NCI-H524 treated with DMSO at 0.1 percent for 48 hours (cell line): ENCODE results near the gene ASPDH.

Experiments used
- DNase-seq: peaks from one replicate; lab custom pipeline; 2025; lab: John Stamatoyannopoulos, UW

ASPDH gene

GRCh38 chr19:50496189-50497021 is 17.3 kb downstream of the ASPDH start:
- no peak for DNase-seq

- DNase-seq = no peak
Measured at GRCh38 chr19:50495020-50495531, 18.6 kb downstream of the ASPDH start.

GRCh38 chr19:50494186-50495019 is 19.3 kb downstream of the ASPDH start:
- no peak for DNase-seq

GRCh38 chr19:50493171-50493570 is 20.5 kb downstream of the ASPDH start:
- DNase-seq = no peak

- no peak for DNase-seq
Measured at GRCh38 chr19:50492303-50493052, 21.2 kb downstream of the ASPDH start.

GRCh38 chr19:50490991-50491472 is 22.7 kb downstream of the ASPDH start:
- no peak for DNase-seq

- no peak for DNase-seq
Measured at GRCh38 chr19:50490411-50490811, 23.3 kb downstream of the ASPDH start.

- no peak for DNase-seq
Measured at GRCh38 chr19:50489461-50490011, 24.2 kb downstream of the ASPDH start.

- no peak for DNase-seq
Measured at GRCh38 chr19:50488389-50489194, 25.1 kb downstream of the ASPDH start.

GRCh38 chr19:50486823-50487515 is 26.7 kb downstream of the ASPDH start:
- no peak for DNase-seq

- DNase-seq = no peak
Measured at GRCh38 chr19:50485284-50485955, 28.3 kb downstream of the ASPDH start.

- no peak for DNase-seq
Measured at GRCh38 chr19:50482916-50483315, 30.8 kb downstream of the ASPDH start.

- no peak for DNase-seq
Measured at GRCh38 chr19:50482271-50482855, 31.4 kb downstream of the ASPDH start.

- no peak for DNase-seq
Measured at GRCh38 chr19:50481351-50482149, 32.2 kb downstream of the ASPDH start.

- DNase-seq = no peak
Measured at GRCh38 chr19:50480281-50481111, 33.2 kb downstream of the ASPDH start.

GRCh38 chr19:50479761-50480251 is 33.9 kb downstream of the ASPDH start:
- no peak for DNase-seq
